ENCODE measurements around the gene TAS2R60.

TAS2R60 gene

GRCh38 chr7:143451122-143451521 is 7.9 kb downstream of the TAS2R60 start:
- Histone ChIP-seq H3K4me3 (ENCODE audit: low read depth in 1 of 2, low read length in 1 of 2) (no peak overlapping the region), H3K4me1 (ENCODE audit: control insufficient read depth in 1 of 2, insufficient read depth in 1 of 2, low read depth in 1 of 2, low read length in 1 of 2) (no peaks in the 10 kb centered on the region), H3K27ac (no peak overlapping the region), H3K36me3 (no peaks in the 10 kb centered on the region), H3K27me3 (no peaks in the 10 kb centered on the region), H3K9me3 (no peaks in the 10 kb centered on the region)
- no peak for TF ChIP-seq CTCF (IDR thresholded peaks at IDR 0.05)

- Histone ChIP-seq H3K27ac (no peak overlapping the region), H3K36me3 (no peaks in the 10 kb centered on the region), H3K4me3 (ENCODE audit: low read depth in 1 of 2, low read length in 1 of 2) (no peak overlapping the region), H3K9me3 (no peaks in the 10 kb centered on the region), H3K4me1 (ENCODE audit: control insufficient read depth in 1 of 2, insufficient read depth in 1 of 2, low read depth in 1 of 2, low read length in 1 of 2) (no peaks in the 10 kb centered on the region), H3K27me3 (no peaks in the 10 kb centered on the region)
- TF ChIP-seq CTCF (IDR thresholded peaks at IDR 0.05): no peak
Observed at GRCh38 chr7:143451746-143452145, 8.5 kb downstream of the TAS2R60 start.

- H3K36me3 ChIP-seq: no peaks in the 10 kb centered on the region
- H3K4me3 ChIP-seq (ENCODE audit: low read depth in 1 of 2, low read length in 1 of 2): no peak overlapping the region
- no peak for TF ChIP-seq CTCF (IDR thresholded peaks at IDR 0.05)
- H3K27me3 ChIP-seq: no peaks in the 10 kb centered on the region
- H3K27ac ChIP-seq: no peak overlapping the region
- no peaks in the 10 kb centered on the region for H3K4me1 ChIP-seq (ENCODE audit: control insufficient read depth in 1 of 2, insufficient read depth in 1 of 2, low read depth in 1 of 2, low read length in 1 of 2)
- no peaks in the 10 kb centered on the region for H3K9me3 ChIP-seq
Observed at GRCh38 chr7:143452495-143452894, 9.2 kb downstream of the TAS2R60 start.

- Histone ChIP-seq H3K9me3 (no peaks in the 10 kb centered on the region), H3K4me3 (ENCODE audit: low read depth in 1 of 2, low read length in 1 of 2) (no peak overlapping the region), H3K4me1 (ENCODE audit: control insufficient read depth in 1 of 2, insufficient read depth in 1 of 2, low read depth in 1 of 2, low read length in 1 of 2) (no peaks in the 10 kb centered on the region), H3K27me3 (no peaks in the 10 kb centered on the region), H3K27ac (no peak overlapping the region), H3K36me3 (no peaks in the 10 kb centered on the region)
- TF ChIP-seq CTCF (IDR thresholded peaks at IDR 0.05): no peak
Observed at GRCh38 chr7:143454091-143454680, 10.9 kb downstream of the TAS2R60 start.

GRCh38 chr7:143455491-143455890 is 12.2 kb downstream of the TAS2R60 start:
- no peak for TF ChIP-seq CTCF (IDR thresholded peaks at IDR 0.05)
- Histone ChIP-seq H3K27ac (no peak overlapping the region), H3K4me1 (ENCODE audit: control insufficient read depth in 1 of 2, insufficient read depth in 1 of 2, low read depth in 1 of 2, low read length in 1 of 2) (no peaks in the 10 kb centered on the region), H3K9me3 (no peaks in the 10 kb centered on the region), H3K36me3 (no peaks in the 10 kb centered on the region), H3K27me3 (no peaks in the 10 kb centered on the region), H3K4me3 (ENCODE audit: low read depth in 1 of 2, low read length in 1 of 2) (no peak overlapping the region)

- H3K4me3 ChIP-seq (ENCODE audit: low read depth in 1 of 2, low read length in 1 of 2): no peak overlapping the region
- no peak for TF ChIP-seq CTCF (IDR thresholded peaks at IDR 0.05)
- H3K36me3 ChIP-seq: no peaks in the 10 kb centered on the region
- no peaks in the 10 kb centered on the region for H3K4me1 ChIP-seq (ENCODE audit: control insufficient read depth in 1 of 2, insufficient read depth in 1 of 2, low read depth in 1 of 2, low read length in 1 of 2)
- no peaks in the 10 kb centered on the region for H3K27me3 ChIP-seq
- no peaks in the 10 kb centered on the region for H3K9me3 ChIP-seq
- no peak overlapping the region for H3K27ac ChIP-seq
Observed at GRCh38 chr7:143455942-143456341, 12.7 kb downstream of the TAS2R60 start.

Data from neutrophil (primary cell).